Right cardiac atrium (tissue), 5 donors: ENCODE data around the gene MGMT. TPM values are rescaled to one million over a fixed set of nuclear protein-coding genes. Genes with fewer than 3 reads are reported as not detected.

ENCODE experiments used
- ATAC-seq, 2 donors: fragments of 200-7000 bp; cut with Tn5 transposase; one replicate each; pipeline versions ENCODE4 v1.8.0 to v1.9.1; 2020; ENCODE audit warnings: moderate library complexity in 2 of 2, mild to moderate bottlenecking in 1 of 2
- DNase-seq, 3 donors: peaks; one replicate each; pipeline ENCODE4 v3.0.0-alpha.2; 2020
- H3K27ac ChIP-seq: one replicate; pipeline ENCODE4 v1.5.1; 2013; ENCODE audit warnings: mild to moderate bottlenecking, low read length, control low read depth, moderate library complexity
- H3K27me3 ChIP-seq: one replicate; pipeline ENCODE4 v1.6.1; 2013; ENCODE audit not compliant: control insufficient read depth, insufficient read depth
- H3K4me1 ChIP-seq: one replicate; pipeline ENCODE4 v1.6.1; 2013; ENCODE audit warnings: low read length; ENCODE audit not compliant: control insufficient read depth, insufficient read depth
- H3K4me3 ChIP-seq: one replicate; pipeline ENCODE4 v1.5.1; 2013; ENCODE audit warnings: low read length, control low read depth
- H3K9me3 ChIP-seq: one replicate; pipeline ENCODE4 v1.6.1; 2013; ENCODE audit warnings: low read length; ENCODE audit not compliant: control insufficient read depth
- WGBS: extraction: QIAGEN DNeasy Blood & Tissue Kit; methylation state at CpG from one replicate; pipeline ENCODE4 v1.1.7; 2013; 5-methylcytosine and 5-hydroxymethylcytosine counted together
- intact Hi-C, 4 donors: fragments of 100-400 bp; cut with DNase I; formaldehyde crosslinking; loops; one replicate each; pipeline versions ENCODE4 v1.11.0 to v1.14.0; 2022 to 2023
- polyA plus RNA-seq: library from polyadenylated mRNA; stranded (reverse); fragments of 200-250 nt; gene quantifications from one replicate; pipeline ENCODE4 v1.2.3, GENCODE V29; 2013
- total RNA-seq, 4 donors: library from RNA; stranded (reverse); fragmentation: NEBNext Ultra II Directional; extraction: Animal tissue kit (Norgen Biotek cat#: 25700); gene quantifications; one replicate each; pipeline ENCODE4 v1.2.1, GENCODE V29; 2021
- donor health status: healthy with polysubstance abuse.
- donor health status: DM: no; HTN: yes; CAD: no.
- donor health status: DM: no; HTN: no; CAD: no.
- donor health status: DM: no; HTN: yes; CAD: no; lungs with severe emphysema.
- donor health status: DM: yes; HTN: yes; CAD: no.

MGMT gene
- total and polyA plus RNA-seq, 5 donors = 11.3 to 18.2 (median 13.6) TPM

GRCh38 chr10:129570185-129570584 lies 103.1 kb downstream of the MGMT start:
- intact Hi-C loops = no loop called here
- H3K27ac ChIP-seq = no peak overlapping the region
- ATAC-seq (no peak), DNase-seq (no peak)
- no peaks in the 10 kb centered on the region for H3K27me3 ChIP-seq
- 96% methylated on average over 11 of the region's 11 CpGs for WGBS
- no peaks in the 10 kb centered on the region for H3K9me3 ChIP-seq
- no peaks in the 10 kb centered on the region for H3K4me1 ChIP-seq
- H3K4me3 ChIP-seq = no peak overlapping the region

GRCh38 chr10:129579228-129579627 lies 112.2 kb downstream of the MGMT start:
- DNase-seq (peak in 1 of 3 donors; percentile 17), ATAC-seq (no peak)
- intact Hi-C loops = no loop called here
- WGBS = 92% methylated on average over 12 of the region's 12 CpGs
- Histone ChIP-seq H3K4me1 (no peaks in the 10 kb centered on the region), H3K27ac (no peak overlapping the region), H3K9me3 (no peaks in the 10 kb centered on the region), H3K27me3 (no peaks in the 10 kb centered on the region), H3K4me3 (no peak overlapping the region)

GRCh38 chr10:129580010-129580409 lies 113.0 kb downstream of the MGMT start:
- intact Hi-C loops = no loop called here
- H3K4me3 ChIP-seq = no peak overlapping the region
- no peak overlapping the region for H3K27ac ChIP-seq
- H3K27me3 ChIP-seq = no peaks in the 10 kb centered on the region
- 91% methylated on average over 13 of the region's 13 CpGs for WGBS
- DNase-seq (no peak), ATAC-seq (no peak)
- H3K9me3 ChIP-seq = no peaks in the 10 kb centered on the region
- no peaks in the 10 kb centered on the region for H3K4me1 ChIP-seq

GRCh38 chr10:129580901-129581300 lies 113.9 kb downstream of the MGMT start:
- Histone ChIP-seq H3K9me3 (no peaks in the 10 kb centered on the region), H3K27ac (no peak overlapping the region), H3K4me3 (no peak overlapping the region), H3K4me1 (no peaks in the 10 kb centered on the region), H3K27me3 (no peaks in the 10 kb centered on the region)
- DNase-seq (no peak), ATAC-seq (no peak)
- 83% methylated on average over 9 of the region's 9 CpGs for WGBS
- intact Hi-C loops = no loop called here

GRCh38 chr10:129581827-129582411 lies 114.9 kb downstream of the MGMT start:
- no peaks in the 10 kb centered on the region for H3K9me3 ChIP-seq
- intact Hi-C loops = no loop called here
- no peaks in the 10 kb centered on the region for H3K4me1 ChIP-seq
- no peak for DNase-seq
- no peaks in the 10 kb centered on the region for H3K27me3 ChIP-seq
- no peak overlapping the region for H3K4me3 ChIP-seq
- no peak overlapping the region for H3K27ac ChIP-seq
- no peak for ATAC-seq
- WGBS = 90% methylated on average over 19 of the region's 19 CpGs

- no peaks in the 10 kb centered on the region for H3K4me1 ChIP-seq
- no peaks in the 10 kb centered on the region for H3K9me3 ChIP-seq
- H3K27ac ChIP-seq = no peak overlapping the region
- DNase-seq (no peak), ATAC-seq (no peak)
- H3K27me3 ChIP-seq = no peaks in the 10 kb centered on the region
- 90% methylated on average over 8 of the region's 8 CpGs for WGBS
- H3K4me3 ChIP-seq = no peak overlapping the region
- intact Hi-C loops = no loop called here
These were observed 116.8 kb downstream of the MGMT start for GRCh38 chr10:129583831-129584230.

- no peaks in the 10 kb centered on the region for H3K27me3 ChIP-seq
- no peak overlapping the region for H3K4me3 ChIP-seq
- DNase-seq (no peak), ATAC-seq (no peak)
- 95% methylated on average over 2 of the region's 2 CpGs for WGBS
- H3K27ac ChIP-seq = no peak overlapping the region
- no peaks in the 10 kb centered on the region for H3K9me3 ChIP-seq
- no peaks in the 10 kb centered on the region for H3K4me1 ChIP-seq
- intact Hi-C loops = no loop called here
These were observed 119.9 kb downstream of the MGMT start for GRCh38 chr10:129586898-129587443.

GRCh38 chr10:129589546-129589945 lies 122.5 kb downstream of the MGMT start:
- WGBS = 95% methylated on average over 9 of the region's 9 CpGs
- no peak overlapping the region for H3K4me3 ChIP-seq
- no peaks in the 10 kb centered on the region for H3K9me3 ChIP-seq
- intact Hi-C loops = no loop called here
- no peaks in the 10 kb centered on the region for H3K4me1 ChIP-seq
- no peaks in the 10 kb centered on the region for H3K27me3 ChIP-seq
- DNase-seq (no peak), ATAC-seq (no peak)
- H3K27ac ChIP-seq = no peak overlapping the region

GRCh38 chr10:129593953-129594352 lies 126.9 kb downstream of the MGMT start:
- DNase-seq = no peak
- Histone ChIP-seq H3K4me1 (no peaks in the 10 kb centered on the region), H3K27ac (no peak overlapping the region), H3K27me3 (no peaks in the 10 kb centered on the region), H3K9me3 (no peaks in the 10 kb centered on the region), H3K4me3 (no peak overlapping the region)
- 93% methylated on average over 3 of the region's 3 CpGs for WGBS
- no peak for ATAC-seq
- intact Hi-C loops = no loop called here

GRCh38 chr10:129594811-129595210 lies 127.8 kb downstream of the MGMT start:
- over 99% methylated on average over 15 of the region's 15 CpGs for WGBS
- no peaks in the 10 kb centered on the region for H3K27me3 ChIP-seq
- no peak for ATAC-seq
- H3K27ac ChIP-seq = no peak overlapping the region
- intact Hi-C loops = no loop called here
- no peaks in the 10 kb centered on the region for H3K9me3 ChIP-seq
- no peaks in the 10 kb centered on the region for H3K4me1 ChIP-seq
- no peak for DNase-seq
- H3K4me3 ChIP-seq = no peak overlapping the region

- H3K27me3 ChIP-seq = no peaks in the 10 kb centered on the region
- intact Hi-C loops = no loop called here
- ATAC-seq (no peak), DNase-seq (no peak)
- H3K4me1 ChIP-seq = no peaks in the 10 kb centered on the region
- 97% methylated on average over 4 of the region's 4 CpGs for WGBS
- H3K9me3 ChIP-seq = no peaks in the 10 kb centered on the region
- H3K4me3 ChIP-seq = no peak overlapping the region
- H3K27ac ChIP-seq = no peak overlapping the region
These were observed 131.4 kb downstream of the MGMT start for GRCh38 chr10:129598413-129598812.

GRCh38 chr10:129599160-129599559 lies 132.1 kb downstream of the MGMT start:
- Histone ChIP-seq H3K27ac (no peak overlapping the region), H3K27me3 (no peaks in the 10 kb centered on the region), H3K4me3 (no peak overlapping the region), H3K4me1 (no peaks in the 10 kb centered on the region), H3K9me3 (no peaks in the 10 kb centered on the region)
- WGBS = 97% methylated on average over 5 of the region's 5 CpGs
- ATAC-seq (no peak), DNase-seq (no peak)
- intact Hi-C loops = no loop called here
